ENCODE measurements around the gene PRKCZ. TPM values are rescaled to one million over a fixed set of nuclear protein-coding genes. Genes with fewer than 3 reads are reported as not detected.

Gene PRKCZ
- total RNA-seq, 2 donors from 2014 or later: 50.4 to 72.2 TPM

DNA sequence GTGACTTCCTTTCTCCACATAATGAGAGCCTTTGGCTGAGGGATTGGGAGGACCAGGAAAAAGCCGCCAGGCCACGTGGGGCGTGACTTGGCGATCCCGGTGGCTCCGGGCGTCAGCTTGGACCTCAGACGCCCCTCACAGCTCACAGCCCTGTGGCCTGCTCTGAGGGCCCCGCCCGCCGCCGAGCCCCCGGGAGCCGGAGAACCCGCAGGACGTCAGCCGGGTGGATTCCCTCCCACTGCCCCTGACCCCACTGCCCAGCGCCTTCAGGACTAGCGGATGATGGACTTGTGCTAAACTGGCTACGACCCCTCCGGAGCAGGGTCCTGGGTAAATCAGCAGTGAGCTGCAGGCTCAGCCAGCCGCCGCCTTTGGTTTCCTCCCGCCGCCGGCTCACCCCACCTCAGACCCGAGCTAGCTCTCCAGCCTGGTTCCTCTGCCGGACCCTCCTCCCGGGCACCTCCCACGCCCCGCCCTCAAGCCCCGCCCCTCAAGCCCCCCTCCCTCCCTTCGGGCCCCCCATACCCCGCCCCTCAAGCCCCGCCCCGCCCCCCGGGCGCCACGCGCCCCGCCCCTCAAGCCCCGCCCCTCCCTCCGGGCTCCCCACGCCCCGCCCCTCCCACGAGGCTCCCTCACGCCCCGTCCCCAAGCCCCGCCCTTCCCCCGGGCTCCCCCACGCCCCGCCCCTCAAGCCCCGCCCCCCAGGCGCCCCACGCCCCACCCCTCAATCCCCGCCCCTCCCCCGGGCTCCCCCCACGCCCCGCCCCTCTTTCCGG lies 154.4 kb downstream of the PRKCZ start:
- no peaks in the 10 kb centered on the region for H3K36me3 ChIP-seq
- TF ChIP-seq, protein P1, sequence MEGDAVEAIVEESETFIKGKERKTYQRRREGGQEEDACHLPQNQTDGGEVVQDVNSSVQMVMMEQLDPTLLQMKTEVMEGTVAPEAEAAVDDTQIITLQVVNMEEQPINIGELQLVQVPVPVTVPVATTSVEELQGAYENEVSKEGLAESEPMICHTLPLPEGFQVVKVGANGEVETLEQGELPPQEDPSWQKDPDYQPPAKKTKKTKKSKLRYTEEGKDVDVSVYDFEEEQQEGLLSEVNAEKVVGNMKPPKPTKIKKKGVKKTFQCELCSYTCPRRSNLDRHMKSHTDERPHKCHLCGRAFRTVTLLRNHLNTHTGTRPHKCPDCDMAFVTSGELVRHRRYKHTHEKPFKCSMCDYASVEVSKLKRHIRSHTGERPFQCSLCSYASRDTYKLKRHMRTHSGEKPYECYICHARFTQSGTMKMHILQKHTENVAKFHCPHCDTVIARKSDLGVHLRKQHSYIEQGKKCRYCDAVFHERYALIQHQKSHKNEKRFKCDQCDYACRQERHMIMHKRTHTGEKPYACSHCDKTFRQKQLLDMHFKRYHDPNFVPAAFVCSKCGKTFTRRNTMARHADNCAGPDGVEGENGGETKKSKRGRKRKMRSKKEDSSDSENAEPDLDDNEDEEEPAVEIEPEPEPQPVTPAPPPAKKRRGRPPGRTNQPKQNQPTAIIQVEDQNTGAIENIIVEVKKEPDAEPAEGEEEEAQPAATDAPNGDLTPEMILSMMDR (IDR thresholded peaks at IDR 0.05): no peak
- peak overlapping the region; percentile 35 for H3K4me3 ChIP-seq
- peak; percentile 85 for DNase-seq
- peak overlapping the region; percentile 54 to 81 for H3K9ac ChIP-seq (ENCODE audit: low read depth in 2 of 2, low read length in 2 of 2)
- H3K27me3 ChIP-seq: no peaks in the 10 kb centered on the region
- H3K9me3 ChIP-seq: no peaks in the 10 kb centered on the region
- H3K4me1 ChIP-seq: peaks cover 5% of the 10 kb centered on the region
- intact Hi-C loops (cut with DNase I): no loop called here
- peak overlapping the region; percentile 60 for H3K27ac ChIP-seq

DNA sequence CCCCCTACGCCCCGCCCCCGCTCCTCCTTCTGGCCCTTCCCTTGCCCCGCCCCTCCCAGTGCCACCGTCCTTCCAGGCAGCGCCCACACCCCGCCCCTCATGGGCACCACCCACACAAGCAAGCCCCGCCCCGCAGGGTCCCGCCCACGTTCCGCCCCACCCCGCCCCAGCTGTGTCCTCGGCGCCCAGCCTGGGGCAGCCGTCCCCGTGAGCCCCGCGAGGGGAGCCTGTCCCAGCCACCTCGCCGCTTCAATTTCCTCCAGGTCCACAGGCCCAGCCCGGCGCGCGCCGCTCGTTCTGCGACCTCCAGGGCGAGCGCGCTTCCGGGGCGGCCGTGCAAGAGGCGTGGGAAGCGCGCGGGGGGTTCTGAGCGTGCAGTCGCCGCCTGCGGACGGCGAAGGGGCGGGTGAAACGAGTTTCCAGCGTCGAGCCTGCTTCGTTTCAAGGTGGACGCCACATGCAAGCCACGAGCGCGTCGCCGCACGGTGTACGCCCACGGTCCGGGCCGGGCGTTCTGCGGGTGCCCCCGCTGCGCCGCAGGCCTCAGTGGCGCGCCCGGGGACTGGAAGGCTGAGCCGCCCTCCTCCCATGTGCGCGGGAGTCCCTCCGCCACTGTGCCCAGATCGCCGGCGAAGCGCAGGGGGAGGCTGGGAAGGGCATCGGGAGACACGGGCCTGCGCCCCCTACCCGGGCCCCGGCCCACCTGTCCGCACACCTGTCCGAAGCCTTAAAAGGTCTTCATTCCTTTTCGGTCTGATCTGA lies 155.2 kb downstream of the PRKCZ start:
- intact Hi-C loops (cut with DNase I): no loop called here
- TF ChIP-seq, protein P1 (IDR thresholded peaks at IDR 0.05): no peak
- peak overlapping the region; percentile 40 to 61 for H3K9ac ChIP-seq (ENCODE audit: low read depth in 2 of 2, low read length in 2 of 2)
- no peaks in the 10 kb centered on the region for H3K27me3 ChIP-seq
- peak overlapping the region; percentile 39 for H3K4me3 ChIP-seq
- H3K36me3 ChIP-seq: no peaks in the 10 kb centered on the region
- H3K9me3 ChIP-seq: no peaks in the 10 kb centered on the region
- H3K27ac ChIP-seq: peak overlapping the region; percentile 70
- peak; percentile 99 for DNase-seq
- peaks cover 5% of the 10 kb centered on the region for H3K4me1 ChIP-seq

DNA sequence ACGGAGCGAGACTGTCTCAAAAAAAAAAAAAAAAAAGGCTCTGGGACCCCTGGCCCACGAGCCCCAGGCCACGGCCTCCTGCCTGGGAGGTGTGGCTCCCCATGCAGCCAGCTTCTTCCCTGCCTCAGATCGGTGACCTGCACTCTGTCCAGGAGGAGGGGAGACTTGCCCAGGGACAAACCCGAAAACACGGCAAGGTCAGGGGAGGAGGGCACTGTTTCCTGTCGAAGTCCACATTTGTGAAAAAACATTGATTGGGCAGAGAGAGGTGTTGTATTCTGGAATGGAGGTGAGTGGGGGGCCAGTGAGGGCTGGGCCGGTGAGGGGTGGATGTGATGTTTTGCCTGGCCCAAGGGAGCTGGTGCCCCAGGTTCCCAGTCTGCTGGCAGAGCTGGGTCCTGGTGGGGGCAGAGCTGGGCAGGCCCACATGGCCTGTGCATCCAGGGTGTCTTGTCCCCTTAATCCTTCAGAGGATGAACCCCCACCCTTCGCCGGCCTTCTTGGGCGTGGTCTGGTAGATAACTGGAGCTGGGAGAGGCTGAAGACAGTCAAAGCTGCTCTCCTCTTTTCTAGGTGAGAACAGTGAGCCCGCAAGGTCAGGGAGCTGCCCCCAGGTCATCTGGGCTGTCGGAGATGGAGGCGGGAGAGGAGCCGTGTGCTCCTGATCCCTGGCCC lies 156.7 kb downstream of the PRKCZ start:
- intact Hi-C loops (cut with DNase I): no loop called here
- Histone ChIP-seq H3K9ac (ENCODE audit: low read depth in 2 of 2, low read length in 2 of 2) (peak overlapping the region; percentile 46 to 53), H3K4me3 (no peak overlapping the region), H3K27ac (peak overlapping the region; percentile 37), H3K27me3 (no peaks in the 10 kb centered on the region), H3K4me1 (peaks cover 5% of the 10 kb centered on the region), H3K9me3 (no peaks in the 10 kb centered on the region), H3K36me3 (no peaks in the 10 kb centered on the region)
- TF ChIP-seq, protein P1 (IDR thresholded peaks at IDR 0.05): no peak
- DNase-seq: peak; percentile 35

DNA sequence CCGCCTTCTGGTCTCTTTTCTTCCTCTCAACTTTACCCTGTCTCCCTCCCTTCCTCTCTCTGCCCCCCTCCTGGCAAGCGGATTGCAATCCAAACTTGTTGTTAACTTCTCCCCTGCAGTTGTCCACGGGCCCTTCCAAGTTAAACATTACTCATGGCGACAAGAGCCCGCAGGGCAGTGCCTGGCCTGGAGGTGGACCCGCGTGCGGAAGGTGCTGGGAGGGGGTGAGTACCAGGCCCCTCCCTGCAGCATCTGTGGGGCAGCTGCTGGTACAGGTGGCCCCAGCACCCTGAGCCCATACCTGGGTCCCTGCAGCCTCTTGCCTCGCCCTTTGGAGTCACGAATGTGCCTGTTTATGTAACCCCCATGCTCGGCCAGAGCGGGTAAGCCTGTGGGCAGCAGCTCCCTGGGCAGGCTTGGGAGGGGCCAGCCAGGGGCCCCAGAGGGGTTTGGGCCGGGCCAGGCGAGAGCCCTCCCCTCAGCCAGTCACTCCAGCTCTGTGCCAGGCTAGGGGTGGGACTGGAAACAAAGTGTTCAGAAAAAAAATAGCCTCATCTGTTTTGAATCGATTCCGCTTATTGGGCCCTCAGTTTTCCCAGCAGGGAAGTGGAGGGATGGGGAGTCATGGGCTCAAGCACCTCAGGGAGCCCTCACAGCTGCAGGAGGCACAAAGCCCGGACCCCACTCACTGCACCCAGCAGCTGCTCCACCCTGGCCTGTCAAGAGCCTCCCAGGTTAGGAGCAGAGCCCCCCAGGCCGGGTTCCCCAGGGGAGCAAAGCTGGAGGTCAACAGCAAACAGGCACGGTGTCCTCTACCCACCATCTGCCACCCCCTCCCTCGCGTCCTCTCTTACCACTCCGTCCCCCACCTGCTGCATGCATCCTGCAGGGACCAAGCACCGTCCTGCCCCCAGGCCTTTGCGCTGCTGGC lies 158.4 kb downstream of the PRKCZ start:
- H3K36me3 ChIP-seq: no peaks in the 10 kb centered on the region
- no peaks in the 10 kb centered on the region for H3K27me3 ChIP-seq
- no peaks in the 10 kb centered on the region for H3K9me3 ChIP-seq
- peak overlapping the region; percentile 33 for H3K27ac ChIP-seq
- DNase-seq: peak; percentile 56
- peaks cover 14% of the 10 kb centered on the region for H3K4me1 ChIP-seq
- intact Hi-C loops (cut with DNase I): no loop called here
- peak overlapping the region in 1 of 2 donors; percentile 12 for H3K9ac ChIP-seq (ENCODE audit: low read depth in 2 of 2, low read length in 2 of 2)
- TF ChIP-seq, protein P1 (IDR thresholded peaks at IDR 0.05): no peak
- no peak overlapping the region for H3K4me3 ChIP-seq

Measured in colonic mucosa (tissue), 4 donors.